Right lobe of liver (tissue), 4 donors: ENCODE data around the gene CCDC150.

Experiments
- CTCF ChIP-seq, 4 donors: fragments of 200-600 bp in 3 of 4; fragments of 450-650 bp in 1 of 4; IDR thresholded peaks; one replicate each; pipeline versions ENCODE4 v1.5.1 to v1.8.0; 2016 to 2022; ENCODE audit warnings: antibody characterized with exemption in 4 of 4, mild to moderate bottlenecking in 2 of 4
- POLR2A ChIP-seq: fragments of 450-650 bp; IDR thresholded peaks from one replicate; pipeline ENCODE4 v1.6.1; 2017; ENCODE audit warnings: antibody characterized with exemption, mild to moderate bottlenecking
- donor health status: DM: no; HTN: no; CAD: no.
- donor health status: DM: no; HTN: no; CAD: no.
- donor health status: DM: no; HTN: yes; CAD: no.

- TF ChIP-seq CTCF (IDR thresholded peaks at IDR 0.05): no peak
- TF ChIP-seq POLR2A: no peak
These were observed 110.9 kb downstream of the CCDC150 start for GRCh38 chr2:196750291-196750923.
